AG04450 (cell line): ENCODE data around the gene TAGLN3. TPM values are rescaled to one million over a fixed set of nuclear protein-coding genes. Genes with fewer than 3 reads are reported as not detected.
A peak's percentile ranks its signal among the peaks of the same experiment; 100 is the strongest.

Experiments used
- CTCF ChIA-PET: fragments of 300-600, 350-600 bp; formaldehyde crosslinking; extraction: SDS; loops from one replicate; lab custom pipeline; 2022; ENCODE audit warnings: antibody characterized with exemption, inconsistent platforms; lab: Charles Lee
- POLR2A ChIA-PET: fragments of 350-600 bp; formaldehyde crosslinking; extraction: SDS; loops from one replicate; lab custom pipeline; 2021; ENCODE audit warnings: antibody characterized with exemption, inconsistent platforms; lab: Yijun Ruan, JAX
- DNase-seq: peaks from one replicate; pipeline ENCODE4 v3.0.0-alpha.2; 2011; ENCODE audit warnings: low read depth, low spot score
- H3K27ac ChIP-seq: one replicate; pipeline ENCODE4 v1.5.1; 2012; ENCODE audit warnings: low read depth, low read length, control low read depth
- H3K27me3 ChIP-seq: one replicate; pipeline ENCODE4 v1.6.0; 2012; ENCODE audit warnings: low read length; ENCODE audit not compliant: control insufficient read depth, insufficient read depth
- H3K4me3 ChIP-seq: 2 replicates; pipeline ENCODE4 v1.5.1; 2011; ENCODE audit warnings: mild to moderate bottlenecking, low read depth, low read length, control low read depth
- H3K9me3 ChIP-seq: 2 replicates; pipeline ENCODE4 v1.5.1; 2012; ENCODE audit warnings: low read length; ENCODE audit not compliant: control insufficient read depth, insufficient read depth
- polyA plus RNA-seq: library from polyadenylated mRNA; depleted of rRNA; stranded (reverse); fragments of >200 nt; gene quantifications from 2 replicates; pipeline ENCODE4 v1.2.3, GENCODE V29; 2011
- TF ChIP-seq, protein P1 (sequence below): IDR thresholded peaks from 2 replicates; pipeline ENCODE4 v1.5.1; 2011; ENCODE audit warnings: low read depth, low read length, control low read depth, inconsistent platforms

The TAGLN3 gene
- polyA plus RNA-seq, 1 experiment: 2.5 TPM

DNA sequence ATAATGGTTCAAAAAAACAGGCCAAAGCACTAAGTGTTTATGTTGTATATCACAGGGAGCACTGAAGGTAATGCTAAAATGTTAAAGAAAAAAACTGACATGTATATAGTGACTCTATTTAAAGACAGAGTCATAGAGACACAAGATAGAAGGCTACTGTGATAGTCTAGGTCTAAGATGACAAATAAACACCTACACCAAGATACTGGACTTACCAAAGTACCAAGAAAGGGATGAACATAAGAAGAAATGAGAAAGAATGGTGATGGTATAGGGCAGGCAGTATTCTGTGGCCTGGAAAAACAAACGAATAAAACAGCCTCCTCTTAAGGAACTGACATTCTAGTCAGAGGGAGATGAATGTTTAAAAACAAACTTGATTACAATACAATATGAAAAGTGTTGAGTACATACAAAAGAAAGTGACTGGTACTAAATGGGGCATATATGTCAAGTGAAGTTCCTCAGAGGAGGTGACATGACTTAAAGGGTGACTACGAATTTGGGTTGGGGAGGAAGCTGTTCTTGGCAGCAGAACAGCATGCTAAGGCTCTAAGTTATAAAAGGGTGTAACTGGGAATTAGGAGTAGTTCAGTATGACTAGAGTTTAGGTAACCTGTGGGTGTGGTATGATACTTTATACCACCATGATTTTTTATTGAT lies 14.0 kb upstream of the TAGLN3 start:
- TF ChIP-seq, protein P1, sequence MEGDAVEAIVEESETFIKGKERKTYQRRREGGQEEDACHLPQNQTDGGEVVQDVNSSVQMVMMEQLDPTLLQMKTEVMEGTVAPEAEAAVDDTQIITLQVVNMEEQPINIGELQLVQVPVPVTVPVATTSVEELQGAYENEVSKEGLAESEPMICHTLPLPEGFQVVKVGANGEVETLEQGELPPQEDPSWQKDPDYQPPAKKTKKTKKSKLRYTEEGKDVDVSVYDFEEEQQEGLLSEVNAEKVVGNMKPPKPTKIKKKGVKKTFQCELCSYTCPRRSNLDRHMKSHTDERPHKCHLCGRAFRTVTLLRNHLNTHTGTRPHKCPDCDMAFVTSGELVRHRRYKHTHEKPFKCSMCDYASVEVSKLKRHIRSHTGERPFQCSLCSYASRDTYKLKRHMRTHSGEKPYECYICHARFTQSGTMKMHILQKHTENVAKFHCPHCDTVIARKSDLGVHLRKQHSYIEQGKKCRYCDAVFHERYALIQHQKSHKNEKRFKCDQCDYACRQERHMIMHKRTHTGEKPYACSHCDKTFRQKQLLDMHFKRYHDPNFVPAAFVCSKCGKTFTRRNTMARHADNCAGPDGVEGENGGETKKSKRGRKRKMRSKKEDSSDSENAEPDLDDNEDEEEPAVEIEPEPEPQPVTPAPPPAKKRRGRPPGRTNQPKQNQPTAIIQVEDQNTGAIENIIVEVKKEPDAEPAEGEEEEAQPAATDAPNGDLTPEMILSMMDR: no peak
- H3K4me3 ChIP-seq: no peak overlapping the region
- DNase-seq: no peak
- no peak overlapping the region for H3K27ac ChIP-seq
- no peaks in the 10 kb centered on the region for H3K9me3 ChIP-seq
- CTCF ChIA-PET: interaction anchor here (1.6 to 9.1 kb wide), 3 partner anchors 17 to 59 kb away, joined by 5 to 169 read pairs (median 6); no protein-coding TSS in a partner anchor
- POLR2A ChIA-PET: no interaction called here
- no peaks in the 10 kb centered on the region for H3K27me3 ChIP-seq

DNA sequence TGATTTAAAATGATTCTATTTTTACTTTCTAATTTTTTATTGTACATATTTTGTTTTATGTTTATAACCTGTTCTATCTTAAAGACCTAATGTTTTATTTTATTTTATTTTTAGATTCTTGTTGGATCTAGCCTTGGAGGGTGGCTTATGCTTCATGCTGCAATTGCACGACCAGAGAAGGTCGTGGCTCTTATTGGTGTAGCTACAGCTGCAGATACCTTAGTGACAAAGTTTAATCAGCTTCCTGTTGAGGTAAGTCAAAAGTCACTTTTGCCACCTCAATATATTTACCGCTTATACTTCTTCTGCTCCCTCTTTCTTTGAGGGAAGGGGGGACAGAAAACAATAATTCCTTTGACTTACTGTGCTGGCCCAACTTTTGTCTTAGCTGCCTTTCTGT lies 11.9 kb upstream of the TAGLN3 start:
- DNase-seq: no peak
- Histone ChIP-seq H3K27ac (no peak overlapping the region), H3K9me3 (no peaks in the 10 kb centered on the region), H3K4me3 (no peak overlapping the region), H3K27me3 (no peaks in the 10 kb centered on the region)
- TF ChIP-seq, protein P1: no peak
- CTCF ChIA-PET: interaction anchor here (0.8 to 9.1 kb wide), 4 partner anchors 19 to 278 kb away, joined by 3 to 169 read pairs (median 6); no protein-coding TSS in a partner anchor
- POLR2A ChIA-PET: no interaction called here

DNA sequence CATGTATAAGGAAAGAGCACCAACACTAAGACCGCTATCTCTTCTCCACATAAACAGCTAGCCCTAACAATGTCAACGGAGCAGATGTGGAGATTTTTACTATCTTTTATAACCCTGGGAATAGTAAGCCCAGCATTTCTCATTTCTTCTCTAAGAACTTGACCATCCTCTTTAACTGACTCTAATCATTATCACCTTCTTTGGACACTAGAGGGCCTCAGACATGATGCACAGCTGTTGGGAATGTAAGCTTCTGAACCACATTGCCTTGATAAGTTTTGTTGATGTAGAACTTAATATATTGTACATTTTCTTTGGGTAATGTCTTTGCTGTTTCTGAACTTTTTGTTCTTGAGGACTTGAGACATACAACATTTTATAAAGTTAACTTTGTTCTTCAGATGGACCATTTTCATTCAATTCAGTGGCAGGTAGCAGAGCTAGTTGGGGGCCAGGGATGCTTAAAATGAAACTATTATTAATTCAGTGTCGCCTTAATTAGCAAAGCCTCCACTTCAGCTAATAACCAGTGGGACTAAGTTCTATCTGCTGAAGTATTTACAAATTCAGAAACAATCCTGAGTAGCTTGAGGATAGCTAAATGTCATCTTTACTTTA lies 9.6 kb upstream of the TAGLN3 start:
- Histone ChIP-seq H3K27ac (no peak overlapping the region), H3K4me3 (no peak overlapping the region), H3K27me3 (no peaks in the 10 kb centered on the region), H3K9me3 (no peaks in the 10 kb centered on the region)
- POLR2A ChIA-PET: interaction anchor here (1.0 kb wide), 1 partner anchor 10 kb away, joined by 4 read pairs; the partner anchor contains the start of gene ABHD10
- DNase-seq: peak; percentile 32
- TF ChIP-seq, protein P1: peak; percentile 83
- CTCF ChIA-PET: interaction anchor here (0.6 to 9.1 kb wide), 35 partner anchors 9 to 383 kb away, joined by 3 to 169 read pairs (median 4); partner anchors contain the start of genes ABHD10, PHLDB2 and TAGLN3

- TF ChIP-seq, protein P1: no peak
- CTCF ChIA-PET: interaction anchor here (6.8 to 9.1 kb wide), 2 partner anchors 19 to 51 kb away, joined by 80 to 169 read pairs; no protein-coding TSS in a partner anchor
- POLR2A ChIA-PET: no interaction called here
Measured at GRCh38 chr3:111993038-111993437, 5.7 kb upstream of the TAGLN3 start.

More at GRCh38 chr3:111993038-111993437, 5.7 kb upstream of the TAGLN3 start:
- no peak overlapping the region for H3K4me3 ChIP-seq
- DNase-seq: no peak
- H3K27ac ChIP-seq: no peak overlapping the region
- no peaks in the 10 kb centered on the region for H3K27me3 ChIP-seq
- H3K9me3 ChIP-seq: no peaks in the 10 kb centered on the region
